GM18502 (cell line): ENCODE data around the gene S100A14.

Experiments used
- ATAC-seq: cut with Tn5 transposase; IDR thresholded peaks from one replicate; pipeline ENCODE4 v1.9.1; 2021; ENCODE audit warnings: mild to moderate bottlenecking; ENCODE audit not compliant: unreplicated experiment, poor library complexity

S100A14 gene

GRCh38 chr1:153619171-153619570, 3.0 kb upstream of the S100A14 start:
- no peak for ATAC-seq

- peak; percentile 63 for ATAC-seq
These were observed 1.5 kb upstream of the S100A14 start for GRCh38 chr1:153617663-153618062.

- ATAC-seq: no peak
These were observed 789 bp upstream of the S100A14 start for GRCh38 chr1:153616917-153617311.

- no peak for ATAC-seq
These were observed 719 bp downstream of the S100A14 start for GRCh38 chr1:153615406-153615805.

GRCh38 chr1:153614906-153615305, 1.2 kb downstream of the S100A14 start:
- no peak for ATAC-seq

GRCh38 chr1:153614189-153614900, 1.8 kb downstream of the S100A14 start:
- ATAC-seq: no peak

- no peak for ATAC-seq
These were observed 2.7 kb downstream of the S100A14 start for GRCh38 chr1:153613406-153613805.

- no peak for ATAC-seq
These were observed 3.3 kb downstream of the S100A14 start, which contains the start of gene S100A16 for GRCh38 chr1:153612755-153613331. TSS of gene S100A16 (minus strand) at chr1:153613137. CDS start at chr1:153608151, 4,986 bp downstream.

- no peak for ATAC-seq
These were observed 3.9 kb downstream of the S100A14 start for GRCh38 chr1:153612111-153612754.

- ATAC-seq: no peak
These were observed 4.8 kb downstream of the S100A14 start for GRCh38 chr1:153611356-153611755.

- no peak for ATAC-seq
These were observed 5.3 kb downstream of the S100A14 start for GRCh38 chr1:153610811-153611301.

- ATAC-seq: no peak
These were observed 5.8 kb downstream of the S100A14 start for GRCh38 chr1:153610334-153610733.

GRCh38 chr1:153609585-153609907, 6.6 kb downstream of the S100A14 start:
- no peak for ATAC-seq

- ATAC-seq: no peak
These were observed 7.2 kb downstream of the S100A14 start for GRCh38 chr1:153608742-153609584.

GRCh38 chr1:153608089-153608682, 7.9 kb downstream of the S100A14 start:
- no peak for ATAC-seq

- no peak for ATAC-seq
These were observed 8.7 kb downstream of the S100A14 start for GRCh38 chr1:153607381-153607780.

GRCh38 chr1:153606194-153606593, 9.9 kb downstream of the S100A14 start:
- no peak for ATAC-seq

GRCh38 chr1:153602749-153603148, 13.4 kb downstream of the S100A14 start:
- ATAC-seq: no peak

- no peak for ATAC-seq
These were observed 16.3 kb downstream of the S100A14 start for GRCh38 chr1:153599847-153600246.
